Activated T-helper 1 cell treated with anti-CD3 and anti-CD28 coated beads, Interleukin-2, amount 50 U/mL, for 16 hours (primary cell): Measurements from ENCODE around the gene USPL1.

Source experiments
- DNase-seq, 2 donors: peaks; one replicate each; pipeline ENCODE4 v3.0.0-alpha.2; 2020; ENCODE audit warnings: low read depth in 1 of 2, low spot score in 1 of 2

The USPL1 gene

GRCh38 chr13:30696278-30697176, 78.8 kb downstream of the USPL1 start:
- no peak for DNase-seq

GRCh38 chr13:30697177-30697953, 79.6 kb downstream of the USPL1 start:
- DNase-seq: no peak

DNA sequence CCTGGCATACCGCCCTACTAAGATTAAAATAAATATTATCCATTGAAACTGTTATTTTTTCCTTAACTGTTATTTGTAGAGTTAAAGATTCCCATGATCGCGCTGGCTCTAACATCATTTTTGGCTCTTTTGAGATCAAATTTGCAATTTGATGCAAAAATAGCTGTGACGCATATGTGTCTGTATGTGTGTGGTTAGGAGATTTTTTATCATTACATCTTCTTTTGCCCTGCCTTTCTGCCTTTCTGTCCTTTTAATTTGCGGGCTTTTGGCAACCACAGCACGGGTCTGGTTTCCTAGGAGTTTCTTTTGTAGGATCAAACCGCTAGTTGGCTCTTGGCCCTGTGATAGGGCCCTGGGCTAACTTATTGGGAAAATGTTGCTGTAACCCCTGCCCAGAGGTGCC, 80.3 kb downstream of the USPL1 start:
- no peak for DNase-seq

- DNase-seq: no peak
Measured at GRCh38 chr13:30698488-30699005, 80.8 kb downstream of the USPL1 start.

DNA sequence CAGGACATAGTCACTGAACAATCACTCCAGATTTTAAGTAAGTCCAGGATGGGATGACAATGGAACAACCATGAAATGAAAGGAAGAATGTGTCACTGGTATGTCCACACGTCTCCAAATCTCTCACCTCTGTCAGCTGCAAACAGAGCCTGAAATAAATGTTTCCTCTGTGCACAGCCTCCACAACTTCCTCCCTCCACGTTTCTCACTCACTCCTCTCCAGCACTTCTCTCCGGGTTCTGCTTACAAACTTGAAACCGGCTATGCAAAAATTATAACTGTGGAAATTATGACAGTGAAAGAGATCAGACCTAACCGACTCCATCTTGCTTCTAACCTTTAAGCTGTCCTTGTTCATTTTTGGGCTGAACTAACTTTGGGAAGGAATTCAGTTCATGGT, 82.6 kb downstream of the USPL1 start:
- no peak for DNase-seq

DNA sequence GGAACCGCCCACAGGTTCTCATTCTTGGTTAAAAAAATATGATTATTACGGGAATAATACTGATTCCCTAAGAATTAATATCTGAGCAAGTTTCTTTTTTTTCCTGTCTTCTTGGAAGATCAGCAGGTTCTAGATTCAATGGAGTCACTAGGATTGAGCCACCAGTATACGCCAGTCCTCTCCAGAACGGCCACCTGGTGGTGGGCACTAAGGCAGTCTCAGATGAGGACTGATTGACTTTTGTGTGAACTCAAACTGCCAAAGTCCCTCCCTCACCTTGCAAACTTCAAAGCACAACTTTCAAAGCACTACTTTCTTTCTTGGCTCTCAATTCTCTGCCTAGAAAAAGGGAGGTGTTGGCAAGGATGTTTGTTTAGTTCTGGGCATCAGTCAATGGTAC, 84.3 kb downstream of the USPL1 start:
- no peak for DNase-seq

- DNase-seq: no peak
Measured at GRCh38 chr13:30704596-30704995, 86.9 kb downstream of the USPL1 start.

DNA sequence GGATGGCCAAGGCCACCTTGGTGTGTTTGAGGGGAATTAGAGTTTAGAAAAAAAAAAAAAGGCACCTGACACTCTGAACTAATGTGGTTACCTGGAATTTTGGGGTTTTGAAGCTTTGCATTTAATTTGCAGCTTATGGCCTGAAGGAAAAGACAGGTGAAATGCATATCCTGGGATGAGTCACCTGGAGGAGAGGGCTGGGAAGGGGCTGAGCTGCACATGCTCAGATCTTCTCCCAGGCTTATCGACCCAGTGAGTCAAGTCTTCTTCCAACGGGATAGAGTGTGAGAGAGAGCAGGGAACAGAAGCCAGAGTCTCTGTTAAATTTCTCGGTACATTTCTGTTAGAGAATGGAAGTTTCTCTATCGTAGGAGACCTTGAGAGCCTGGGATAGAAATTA, 88.0 kb downstream of the USPL1 start:
- DNase-seq: no peak

- no peak for DNase-seq
Measured at GRCh38 chr13:30708541-30708940, 90.8 kb downstream of the USPL1 start.
